AG09319 (cell line): ENCODE results near the gene NBL1.

Experiments used
- DNase-seq: peaks from one replicate; pipeline ENCODE4 v3.0.0-alpha.2; 2010; ENCODE audit warnings: low read depth; ENCODE audit errors: extremely low read depth
- TF ChIP-seq, protein P1 (sequence below): IDR thresholded peaks from 2 replicates; pipeline ENCODE4 v1.5.1; 2011; ENCODE audit warnings: low read depth, mild to moderate bottlenecking, inconsistent platforms, low read length, moderate library complexity

NBL1 gene

GRCh38 chr1:19644395-19644680 is 227 bp downstream of the NBL1 start:
- DNase-seq = no peak
- TF ChIP-seq, protein P1, sequence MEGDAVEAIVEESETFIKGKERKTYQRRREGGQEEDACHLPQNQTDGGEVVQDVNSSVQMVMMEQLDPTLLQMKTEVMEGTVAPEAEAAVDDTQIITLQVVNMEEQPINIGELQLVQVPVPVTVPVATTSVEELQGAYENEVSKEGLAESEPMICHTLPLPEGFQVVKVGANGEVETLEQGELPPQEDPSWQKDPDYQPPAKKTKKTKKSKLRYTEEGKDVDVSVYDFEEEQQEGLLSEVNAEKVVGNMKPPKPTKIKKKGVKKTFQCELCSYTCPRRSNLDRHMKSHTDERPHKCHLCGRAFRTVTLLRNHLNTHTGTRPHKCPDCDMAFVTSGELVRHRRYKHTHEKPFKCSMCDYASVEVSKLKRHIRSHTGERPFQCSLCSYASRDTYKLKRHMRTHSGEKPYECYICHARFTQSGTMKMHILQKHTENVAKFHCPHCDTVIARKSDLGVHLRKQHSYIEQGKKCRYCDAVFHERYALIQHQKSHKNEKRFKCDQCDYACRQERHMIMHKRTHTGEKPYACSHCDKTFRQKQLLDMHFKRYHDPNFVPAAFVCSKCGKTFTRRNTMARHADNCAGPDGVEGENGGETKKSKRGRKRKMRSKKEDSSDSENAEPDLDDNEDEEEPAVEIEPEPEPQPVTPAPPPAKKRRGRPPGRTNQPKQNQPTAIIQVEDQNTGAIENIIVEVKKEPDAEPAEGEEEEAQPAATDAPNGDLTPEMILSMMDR = no peak

- no peak for DNase-seq
- TF ChIP-seq, protein P1 = no peak
These were observed 735 bp downstream of the NBL1 start for GRCh38 chr1:19644681-19645410.

DNA sequence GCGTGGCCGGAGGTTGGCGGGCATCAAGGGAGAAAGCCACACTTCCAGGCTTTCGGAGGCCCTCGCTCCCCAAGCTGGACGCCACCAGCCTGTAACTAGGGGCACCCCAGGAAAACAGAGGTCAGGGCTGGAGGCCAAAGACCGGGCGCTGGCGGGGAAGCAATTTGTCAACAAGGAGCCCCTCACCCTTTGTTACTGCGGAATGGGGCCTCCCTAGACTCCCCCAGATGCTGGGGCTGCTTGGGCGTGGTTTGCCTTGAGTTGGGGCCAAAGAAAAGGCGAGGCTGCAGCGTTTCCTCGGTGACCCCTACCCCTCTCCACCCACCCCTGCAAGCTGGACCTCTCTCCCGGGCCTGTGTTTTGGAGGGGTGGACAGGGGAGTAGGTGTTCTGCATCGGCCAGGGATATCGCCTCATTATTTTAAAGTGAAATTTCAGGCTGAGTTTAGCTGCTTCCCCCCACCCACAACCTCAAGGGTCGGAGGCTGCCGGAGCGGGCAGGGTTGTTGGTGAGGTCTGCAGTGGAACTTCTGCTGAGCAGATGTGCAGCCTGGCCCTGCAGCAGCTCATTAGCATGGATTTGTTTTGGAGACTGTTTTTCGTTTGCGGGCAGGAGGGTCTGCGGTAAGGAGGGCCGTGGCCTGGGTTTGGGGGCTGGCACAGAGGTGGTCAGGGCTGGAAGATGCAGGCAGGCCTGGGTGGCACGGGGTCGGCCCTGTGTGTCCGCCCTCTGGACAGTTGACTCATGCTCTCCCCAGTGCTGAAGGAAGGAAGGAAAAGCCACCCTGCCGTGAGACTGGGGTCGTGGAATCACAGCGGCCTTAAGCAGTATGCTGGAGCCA is 1.5 kb downstream of the NBL1 start:
- TF ChIP-seq, protein P1 = no peak
- no peak for DNase-seq

- DNase-seq = no peak
- TF ChIP-seq, protein P1 = no peak
These were observed 2.5 kb downstream of the NBL1 start for GRCh38 chr1:19646377-19647319.

GRCh38 chr1:19647643-19648042 is 3.5 kb downstream of the NBL1 start:
- TF ChIP-seq, protein P1 = no peak
- no peak for DNase-seq

DNA sequence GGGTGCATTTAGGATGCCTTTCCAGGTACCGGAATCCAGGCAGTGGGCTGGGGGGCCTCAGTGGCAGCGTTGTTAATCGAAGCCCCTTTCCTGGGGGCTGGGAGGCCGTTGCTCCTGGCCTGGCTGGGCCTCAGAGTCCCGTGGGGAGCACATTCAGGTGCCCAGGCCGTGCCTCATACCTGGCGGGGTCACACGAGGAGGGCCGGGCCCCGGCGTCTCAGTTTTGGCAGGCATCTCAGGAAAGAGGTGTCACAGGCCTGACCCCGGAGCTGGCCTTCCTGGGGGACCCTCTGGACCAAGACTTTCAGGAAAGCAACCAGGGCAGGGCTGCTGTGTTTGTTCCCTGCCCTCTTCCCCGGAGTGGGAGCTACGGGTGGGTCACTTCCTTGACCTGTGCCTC is 4.1 kb downstream of the NBL1 start:
- no peak for DNase-seq
- TF ChIP-seq, protein P1 = no peak
